Measurements from ENCODE around the gene KRT4.
"Not testable (repeated sequence)": the region's sequence is repeated elsewhere in the genome, so short reads cannot be mapped to it uniquely, and the experiment has no call there.

The KRT4 gene

DNA sequence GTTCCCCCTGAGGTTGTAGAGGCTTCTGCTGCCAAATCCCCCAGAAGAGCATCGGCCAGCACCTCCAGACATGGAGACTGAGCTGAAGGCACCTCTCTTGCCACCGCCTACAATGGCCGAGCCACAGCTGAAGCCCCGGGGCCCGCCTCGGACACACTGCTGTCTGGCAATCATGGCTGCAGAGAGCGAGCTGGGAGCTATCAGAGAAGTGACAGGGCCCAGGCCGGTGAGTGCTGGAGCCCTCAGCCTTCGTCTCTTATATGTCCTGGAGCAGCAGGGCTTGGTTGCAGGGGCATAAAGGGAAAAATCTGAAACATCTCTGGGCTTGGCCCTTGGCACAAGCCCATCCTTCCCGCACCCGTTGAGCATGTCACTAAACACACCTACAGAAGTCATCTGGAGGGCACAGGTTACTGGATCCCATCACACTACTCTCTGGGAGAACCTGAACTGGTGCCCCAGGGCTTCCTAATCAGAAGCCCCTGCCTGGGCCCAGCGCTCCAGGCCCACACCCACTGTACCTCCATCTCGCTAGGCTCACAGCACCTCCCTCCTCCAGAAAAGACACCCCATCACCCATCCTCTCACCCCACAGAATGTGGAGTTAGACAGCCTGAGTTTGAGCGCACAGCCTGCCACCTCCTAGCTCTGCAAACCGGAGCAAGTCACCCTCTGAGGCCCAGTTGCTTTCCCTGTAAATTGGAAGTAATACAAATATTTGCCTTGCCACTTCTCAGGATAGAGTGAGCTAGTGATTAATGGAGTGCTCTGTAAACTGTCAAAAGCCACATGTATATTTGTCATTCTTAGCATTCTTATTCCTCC, at the start of gene KRT4:
Gene KRT4 (minus strand): TSS at position 232 of the 825 bp plus-strand sequence. CDS start 58 bp downstream, at position 174.
- DNase-seq (ENCODE audit: low read depth) = no peak

DNA sequence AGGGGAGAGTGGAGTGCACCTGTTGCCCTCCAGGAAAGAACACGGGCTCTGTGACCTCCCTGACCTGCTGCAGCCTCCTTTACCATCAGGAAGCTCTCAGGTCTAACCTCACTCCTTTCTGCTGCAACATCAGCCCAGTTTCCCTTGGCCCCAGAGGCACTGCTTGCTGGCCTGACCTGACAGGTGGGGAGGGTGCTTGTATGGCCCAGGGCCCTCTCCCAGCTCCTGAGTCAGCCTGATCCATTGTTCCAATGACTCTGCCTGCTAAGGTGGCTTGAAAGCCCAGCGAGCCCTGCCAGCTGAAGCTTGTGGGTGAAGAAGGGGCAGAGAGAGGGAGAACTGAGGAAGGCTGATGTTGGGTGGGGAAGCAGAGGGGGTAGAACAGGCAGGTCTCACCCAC, 48.1 kb upstream of the KRT4 start:
- no peak for DNase-seq (ENCODE audit: low read depth)

DNA sequence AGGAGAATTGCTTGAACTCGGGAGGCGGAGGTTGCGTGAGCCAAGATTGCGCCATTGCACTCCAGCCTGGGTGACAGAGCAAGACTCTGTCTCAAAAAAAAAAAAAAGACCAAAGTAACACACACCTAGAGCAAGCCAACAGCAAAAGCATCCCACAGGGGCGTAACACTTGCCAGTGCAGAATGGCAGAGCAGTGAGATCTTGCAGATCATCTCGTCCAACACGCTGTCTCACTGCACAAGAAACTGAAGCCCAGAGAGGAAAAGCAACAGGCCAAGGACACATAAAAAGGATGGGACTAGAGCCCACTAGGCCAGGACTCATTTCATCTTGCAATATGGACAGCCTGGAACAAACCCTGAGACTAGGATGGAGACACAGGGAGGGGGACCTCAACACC, 47.6 kb upstream of the KRT4 start:
- no peak for DNase-seq (ENCODE audit: low read depth)

DNA sequence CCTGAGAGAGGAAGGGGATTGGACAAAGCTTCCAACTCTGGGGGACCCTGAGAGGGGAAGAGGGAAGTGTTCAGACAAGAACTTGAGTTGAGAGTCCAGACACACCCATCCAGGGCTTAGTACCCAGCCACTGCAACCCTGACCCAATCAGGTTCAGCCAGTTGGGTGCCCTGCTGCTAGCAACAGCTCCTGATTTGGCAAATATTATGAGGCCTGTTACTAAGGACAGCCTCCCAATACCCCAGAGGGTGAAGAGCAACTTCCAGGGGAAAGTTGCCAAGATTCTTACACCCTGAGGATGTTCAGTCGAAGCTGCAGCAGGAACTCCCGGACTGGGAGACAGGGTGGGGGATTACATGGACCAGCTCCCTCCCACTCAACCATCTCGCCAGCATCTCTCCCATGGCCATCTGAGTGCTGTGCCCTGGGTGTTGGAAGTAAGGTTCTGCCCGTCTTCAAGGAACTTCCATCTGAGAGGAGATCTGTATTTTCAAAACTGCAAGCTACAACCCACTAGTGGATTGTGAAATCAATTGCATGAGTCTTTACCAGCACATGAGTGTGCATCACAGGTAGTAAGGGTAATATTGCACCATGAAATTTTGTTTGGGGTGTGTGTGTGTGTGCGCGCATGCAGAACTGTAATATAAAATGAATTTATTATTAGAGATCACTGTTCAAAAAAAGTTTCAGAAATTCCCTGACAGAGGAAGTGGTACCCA, 46.3 kb upstream of the KRT4 start:
- DNase-seq (ENCODE audit: low read depth) = no peak

DNA sequence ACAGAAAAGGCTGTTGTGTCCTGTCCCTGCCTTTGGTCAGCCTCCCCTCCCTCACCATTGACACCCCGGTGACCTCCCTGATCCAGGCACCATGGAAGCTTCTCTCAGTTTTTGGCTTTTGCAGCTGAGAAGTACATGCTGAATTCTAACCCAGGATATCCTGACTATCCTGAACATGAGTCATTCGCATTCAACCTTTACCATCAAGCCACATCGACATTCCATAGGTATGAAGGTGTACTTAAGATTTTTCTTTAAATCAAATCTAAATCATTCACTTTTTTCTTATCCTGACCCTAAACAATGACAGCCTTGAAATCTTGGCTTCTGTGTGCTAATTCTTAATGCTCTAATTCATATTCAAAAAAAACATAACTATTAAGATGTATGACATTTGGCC, 43.6 kb upstream of the KRT4 start:
- DNase-seq (ENCODE audit: low read depth) = no peak

DNA sequence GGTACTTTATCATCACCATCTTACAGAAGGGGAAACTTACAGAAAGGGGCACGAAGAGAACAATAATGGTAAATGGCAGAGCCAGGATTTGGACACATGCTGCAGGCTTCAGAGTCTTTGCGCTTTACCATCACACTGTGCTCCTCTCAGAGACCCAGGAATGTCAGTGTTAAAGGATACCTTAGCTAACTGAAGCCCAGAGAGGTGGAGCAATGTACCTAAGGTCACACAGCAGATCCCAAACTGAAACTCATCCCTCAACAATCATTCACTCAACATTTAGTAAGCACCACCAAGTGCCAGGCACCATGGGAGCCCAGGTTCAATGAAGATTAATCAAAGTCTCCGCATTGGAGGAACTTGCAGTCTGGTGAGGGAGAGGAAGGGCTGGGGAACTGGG, 42.9 kb upstream of the KRT4 start:
- DNase-seq (ENCODE audit: low read depth) = no peak

DNA sequence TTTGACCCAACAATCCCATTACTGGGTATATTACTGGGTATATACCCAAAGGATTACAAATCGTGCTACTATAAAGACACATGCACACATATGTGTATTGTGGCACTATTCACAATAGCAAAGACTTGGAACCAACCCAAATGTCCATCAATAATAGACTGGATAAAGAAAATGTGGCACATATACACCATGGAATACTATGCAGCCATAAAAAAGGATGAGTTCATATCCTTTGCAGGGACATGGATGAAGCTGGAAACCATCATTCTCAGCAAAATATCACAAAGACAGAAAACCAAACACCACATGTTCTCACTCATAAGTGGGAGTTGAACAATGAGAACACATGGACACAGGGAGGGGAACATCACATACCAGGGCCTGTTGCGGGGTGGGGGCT, 42.2 kb upstream of the KRT4 start:
- not testable (repeated sequence) for DNase-seq (ENCODE audit: low read depth)

DNA sequence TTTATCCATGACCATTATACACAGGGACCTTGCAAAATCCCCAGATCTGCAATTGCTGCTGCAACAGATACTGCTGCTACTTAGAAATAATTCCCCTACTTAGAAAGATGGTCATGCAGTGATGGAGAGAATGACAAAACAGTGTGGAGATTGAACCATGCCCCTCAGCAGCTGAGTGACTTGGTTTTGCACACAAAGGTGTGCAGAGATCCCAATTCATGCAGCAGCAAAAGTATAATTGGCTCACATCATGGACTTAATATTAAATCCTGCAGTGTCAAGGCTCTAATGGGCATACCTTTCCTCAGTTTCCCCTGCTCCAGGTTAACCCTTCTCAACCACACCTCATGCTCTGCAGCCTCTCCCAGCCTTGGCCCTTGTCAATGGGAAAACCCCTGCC, 37.9 kb upstream of the KRT4 start:
- no peak for DNase-seq (ENCODE audit: low read depth)

DNA sequence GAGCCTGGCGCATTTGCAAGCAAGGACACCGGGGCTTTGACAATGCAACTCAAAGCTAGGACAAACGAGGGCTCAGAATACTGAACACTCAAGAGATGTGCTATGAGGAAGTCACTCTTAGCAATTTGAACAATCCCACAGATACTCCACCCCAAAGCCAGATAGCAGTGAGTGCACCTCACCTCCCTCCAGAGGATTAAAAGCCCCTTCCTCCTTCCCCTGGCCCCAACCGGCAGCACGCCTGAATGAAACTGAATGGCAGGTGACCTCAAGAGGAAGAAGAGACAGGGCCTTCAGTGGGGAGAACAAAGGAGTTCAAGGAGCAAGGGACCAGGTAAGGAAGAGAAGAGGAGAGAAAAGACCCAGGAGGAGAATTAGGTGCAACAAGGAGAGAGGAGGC, 36.8 kb upstream of the KRT4 start:
- DNase-seq (ENCODE audit: low read depth) = no peak

DNA sequence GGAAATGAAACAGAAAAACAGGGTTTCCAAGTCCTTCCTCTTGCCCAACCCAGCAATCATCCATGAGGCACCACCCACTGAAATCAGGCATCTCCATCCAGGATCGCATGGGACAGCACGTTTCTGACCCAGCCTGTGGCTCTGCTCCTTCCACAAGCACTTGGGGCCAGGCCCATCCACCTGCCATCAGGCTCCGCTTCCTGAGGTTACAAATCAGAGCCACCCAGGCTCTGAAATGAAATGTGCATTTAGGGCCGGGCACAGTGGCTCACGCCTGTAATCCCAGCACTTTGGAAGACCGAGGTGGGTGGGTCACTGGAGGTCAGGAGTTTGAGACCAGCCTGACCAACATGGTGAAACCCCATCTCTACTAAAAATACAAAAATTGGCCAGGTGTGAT, 35.6 kb upstream of the KRT4 start:
- no peak for DNase-seq (ENCODE audit: low read depth)

DNA sequence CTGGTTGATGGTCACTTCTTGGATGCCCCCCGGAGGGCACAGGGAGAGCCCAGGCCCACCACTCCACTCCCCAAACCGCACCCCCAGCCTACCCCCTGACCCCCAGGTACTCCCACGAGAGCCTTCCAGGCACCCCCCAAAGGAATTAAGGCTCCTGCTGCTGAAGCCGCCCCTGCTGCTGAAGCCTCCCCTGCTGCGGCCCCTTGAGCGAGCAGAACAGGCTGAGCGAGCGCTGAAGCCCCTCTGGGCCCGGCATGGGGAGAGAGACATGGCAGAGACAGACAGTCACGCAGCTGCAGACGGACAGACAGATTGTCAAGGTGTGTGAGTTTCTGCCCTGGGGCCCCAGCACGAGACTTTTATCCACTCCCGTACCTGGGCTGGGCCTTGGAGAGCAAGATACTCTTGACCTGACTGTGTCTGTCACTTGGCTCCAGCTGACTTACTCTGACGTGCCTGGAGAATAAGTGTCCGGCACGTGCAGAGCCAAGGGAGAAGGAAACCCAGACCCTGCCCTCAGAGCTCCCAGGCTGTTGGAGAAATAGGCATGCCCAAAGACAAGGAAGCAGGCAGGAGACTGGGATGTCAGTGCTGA, 34.8 kb upstream of the KRT4 start, which contains the start of gene KRT78:
Gene KRT78 (minus strand): TSS at position 334 of the 595 bp plus-strand sequence. CDS start 64 bp downstream, at position 270.
- no peak for DNase-seq (ENCODE audit: low read depth)

DNA sequence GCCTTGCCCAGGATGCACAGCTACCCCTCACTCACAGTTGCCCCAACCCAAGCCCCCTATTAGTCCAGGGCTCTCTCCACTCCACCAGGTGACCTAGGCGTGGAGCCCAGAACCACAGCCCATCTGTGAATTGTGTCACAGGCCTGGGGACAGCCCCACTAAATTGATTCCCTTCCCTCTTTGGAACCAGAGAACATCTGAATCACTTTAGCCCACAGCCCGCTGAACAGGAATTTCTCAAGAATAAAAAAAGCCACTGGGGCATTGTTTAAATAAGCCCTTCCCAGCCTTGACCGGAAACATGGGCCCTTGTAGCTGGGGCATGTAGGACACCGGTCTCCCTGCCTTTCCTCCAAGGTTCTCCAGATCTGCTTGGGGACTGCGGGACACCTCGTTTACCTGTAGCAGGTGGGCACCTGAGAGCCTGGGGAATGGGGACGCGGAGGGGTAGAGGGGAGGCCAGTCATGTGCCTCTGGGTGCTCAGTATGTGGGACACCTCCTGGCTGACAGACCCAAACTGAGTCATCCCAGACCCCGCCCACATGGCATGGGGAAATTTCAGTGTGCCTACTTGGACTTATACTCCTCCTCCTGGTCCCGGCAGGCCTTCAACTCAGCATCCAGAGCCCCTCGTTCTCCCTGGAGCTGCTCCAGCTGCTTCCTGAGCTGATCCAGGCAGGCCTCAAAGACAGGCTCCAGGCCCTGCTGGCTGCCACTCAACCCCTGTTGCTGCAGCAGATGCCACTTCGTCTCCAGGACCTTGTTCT, 33.6 kb upstream of the KRT4 start:
- no peak for DNase-seq (ENCODE audit: low read depth)

DNA sequence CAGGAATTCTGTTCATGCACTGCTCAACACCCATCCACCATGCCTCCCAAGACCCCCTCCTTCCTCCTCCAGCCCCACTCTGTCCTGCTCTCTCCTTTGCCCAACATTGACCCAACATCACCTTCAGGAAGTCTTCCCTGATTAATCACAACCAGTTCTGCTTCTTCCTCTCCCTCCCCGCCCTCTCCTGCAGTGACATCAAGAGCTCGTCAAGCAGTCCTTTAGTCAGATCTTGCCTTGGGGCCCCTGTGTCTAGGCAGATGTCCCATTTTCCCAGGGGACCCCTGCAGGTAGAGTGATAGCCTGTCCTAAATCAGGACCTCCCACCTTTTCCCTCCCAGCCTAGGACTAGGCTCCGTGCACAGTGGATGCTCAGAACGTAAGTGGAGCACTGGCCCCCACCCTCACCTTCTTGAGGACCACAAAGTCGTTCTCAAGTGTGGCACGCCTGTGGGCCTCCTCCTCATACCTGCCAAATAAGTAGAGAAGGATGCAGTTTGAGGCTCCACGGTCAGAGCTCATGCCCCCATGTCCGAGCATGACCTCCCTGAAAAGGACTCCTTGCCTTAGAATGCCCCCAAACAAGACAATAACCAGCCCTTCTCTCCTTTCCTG, 32.5 kb upstream of the KRT4 start:
- DNase-seq (ENCODE audit: low read depth) = no peak

DNA sequence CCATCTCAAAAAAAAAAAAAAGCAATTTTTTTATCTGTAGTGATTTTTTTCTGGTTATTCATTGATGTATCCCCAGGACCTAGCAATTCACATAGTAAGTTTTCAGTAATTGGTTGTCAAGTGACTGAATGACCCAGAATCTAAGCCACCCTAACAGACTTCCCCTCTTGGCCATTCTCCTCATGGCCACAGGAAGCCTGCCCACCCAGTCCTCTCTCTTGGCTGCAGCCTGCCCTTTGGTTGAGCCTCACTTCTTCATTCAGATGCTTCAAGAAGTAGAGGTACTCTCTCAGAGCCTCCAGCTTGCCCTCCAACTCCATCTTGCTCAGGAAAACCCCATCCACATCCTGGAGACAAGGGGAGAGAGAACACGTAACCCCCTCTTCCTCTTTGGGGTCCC, 32.0 kb upstream of the KRT4 start:
- no peak for DNase-seq (ENCODE audit: low read depth)

DNA sequence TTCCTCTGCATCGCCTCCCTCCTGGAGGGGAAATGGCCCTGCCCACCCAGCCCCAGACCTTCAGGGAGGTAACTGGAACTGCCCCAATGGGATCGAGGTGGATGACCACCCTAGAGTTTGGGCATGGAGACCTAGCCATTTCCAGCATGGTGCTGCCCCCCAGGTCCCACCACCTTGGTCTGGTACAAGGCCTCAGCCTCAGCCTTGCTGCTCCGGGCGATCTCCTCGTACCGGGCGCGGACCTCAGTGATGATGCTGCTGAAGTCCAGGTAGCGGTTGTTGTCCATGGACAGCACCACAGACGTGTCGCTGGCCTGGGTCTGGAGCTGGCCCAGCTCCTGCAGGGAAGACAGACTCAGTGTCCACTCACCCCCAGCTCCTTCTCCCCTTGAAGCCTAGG, 30.5 kb upstream of the KRT4 start:
- DNase-seq (ENCODE audit: low read depth) = no peak

DNA sequence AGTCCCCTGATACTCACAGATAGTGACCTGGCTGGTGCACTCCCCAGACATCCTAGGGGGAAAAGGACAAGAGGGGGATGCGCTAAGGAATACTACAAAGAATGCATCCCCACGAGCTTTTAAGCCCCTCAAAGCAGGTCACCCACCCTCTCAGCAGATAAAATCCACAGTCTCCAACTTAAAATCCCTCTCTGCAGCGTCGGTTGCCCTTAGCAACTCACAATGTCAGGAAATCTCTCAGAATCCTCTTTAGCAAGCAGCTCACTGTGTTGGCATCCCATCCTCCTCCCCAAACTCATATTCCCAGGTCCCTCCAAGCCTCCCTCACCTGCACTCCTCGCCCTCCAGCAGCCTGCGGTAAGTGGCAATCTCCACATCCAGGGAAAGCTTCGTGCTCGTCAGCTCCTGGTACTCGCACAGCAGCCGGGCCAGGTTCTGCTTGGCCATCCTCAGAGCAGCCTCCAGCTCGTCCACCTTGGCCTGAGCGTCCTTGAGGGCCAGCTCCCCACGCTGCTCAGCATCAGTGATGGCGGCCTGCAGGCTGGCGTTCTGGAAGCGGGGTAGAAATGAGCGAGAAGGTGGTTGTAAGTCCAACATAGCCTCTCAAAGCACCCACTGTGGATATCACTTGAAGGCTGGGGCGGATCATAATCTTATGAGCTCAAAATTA, 25.7 kb upstream of the KRT4 start:
- no peak for DNase-seq (ENCODE audit: low read depth)

DNA sequence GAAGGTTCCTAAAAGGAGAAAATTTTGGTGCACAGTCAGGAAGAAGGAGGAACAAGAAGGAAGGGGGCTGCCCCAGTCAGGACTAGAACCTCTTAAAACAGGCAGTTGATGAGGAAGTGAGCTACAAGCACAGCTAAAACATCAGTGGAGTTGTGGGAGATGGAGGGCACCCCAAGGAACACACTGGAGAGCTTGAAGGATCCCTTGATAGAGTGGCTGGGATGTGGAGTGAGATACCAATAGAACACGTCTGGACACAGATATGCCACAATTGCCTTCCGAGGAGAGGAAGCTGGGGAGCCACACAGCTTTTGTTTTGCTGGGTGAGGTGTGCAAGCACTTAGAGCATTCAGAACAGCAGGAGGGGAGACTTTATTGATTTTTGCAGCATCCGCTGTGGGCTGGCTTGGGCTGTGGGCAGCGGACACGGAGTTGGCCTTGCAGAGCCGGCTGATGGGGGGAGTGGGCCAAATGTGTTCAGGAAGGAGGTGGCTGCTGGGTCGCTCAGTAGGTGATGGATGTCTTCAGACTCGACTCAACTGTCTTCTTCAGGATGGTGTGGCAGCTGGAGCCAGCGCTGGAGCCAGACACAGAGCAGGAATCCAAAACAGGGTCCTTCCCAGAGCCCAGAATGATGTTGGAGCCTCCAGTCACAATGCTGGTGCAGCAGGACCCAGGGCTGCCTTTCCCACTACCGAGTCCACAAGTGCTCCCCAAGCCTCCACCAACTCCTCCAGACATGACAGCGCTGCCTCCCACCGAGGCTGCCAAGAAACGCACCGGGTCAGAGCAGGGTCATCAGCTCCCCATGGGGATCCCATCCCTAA, 24.9 kb upstream of the KRT4 start:
- DNase-seq (ENCODE audit: low read depth) = no peak

DNA sequence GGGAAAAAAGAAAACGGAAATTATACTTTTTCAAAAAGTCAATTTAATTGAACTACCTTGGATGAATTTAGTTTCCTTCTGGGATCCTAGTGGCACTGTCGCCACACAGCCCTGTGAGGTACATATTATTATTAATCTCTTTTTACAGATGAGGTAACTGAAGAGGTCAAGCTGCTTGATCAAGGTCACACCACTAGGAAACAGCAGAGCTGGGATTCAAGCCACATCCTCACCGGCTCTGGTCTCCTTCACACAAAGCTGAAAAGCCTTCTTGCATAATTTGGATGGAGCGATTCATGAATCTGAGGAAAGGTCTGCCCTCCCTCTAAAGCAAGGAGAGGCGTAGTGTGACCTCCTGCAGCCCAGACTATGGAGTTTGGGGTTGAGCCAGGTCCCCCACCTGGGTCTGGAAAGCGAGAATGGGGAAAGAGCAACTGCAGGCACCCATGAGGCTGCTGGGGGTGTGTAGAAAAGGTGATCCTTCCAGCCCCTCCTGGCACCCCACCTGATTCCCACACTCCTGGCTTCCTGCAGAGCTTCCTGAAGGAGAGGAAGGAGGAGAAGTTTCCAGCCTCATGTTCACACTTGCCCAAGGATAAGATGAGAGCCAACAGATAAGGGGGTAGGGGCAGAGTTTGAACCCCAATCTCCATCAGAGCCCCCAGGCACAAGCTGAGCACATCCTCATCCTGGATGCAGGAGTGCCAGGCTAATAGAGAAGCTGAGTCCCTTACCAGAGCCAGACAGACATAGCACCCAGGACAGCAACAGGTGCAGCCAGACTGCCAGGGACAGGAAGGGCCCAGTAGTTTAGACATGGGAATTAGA, 24.1 kb upstream of the KRT4 start:
- DNase-seq (ENCODE audit: low read depth) = no peak

DNA sequence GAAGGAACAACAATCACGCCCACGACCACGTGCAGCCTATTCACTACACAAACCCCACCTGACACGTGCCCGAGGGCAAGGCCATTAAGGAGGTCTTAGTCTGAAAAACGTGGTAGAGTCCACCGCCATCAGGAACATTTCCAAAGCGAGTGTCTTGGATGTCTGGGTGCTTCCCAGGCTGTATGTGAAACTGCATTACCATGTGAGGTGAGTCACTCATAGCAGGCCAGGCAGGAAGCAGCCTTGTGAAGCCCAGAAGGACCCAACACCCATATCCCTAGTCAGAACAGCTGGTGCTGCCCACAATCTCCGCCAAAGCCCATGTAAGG, 23.5 kb upstream of the KRT4 start:
- DNase-seq (ENCODE audit: low read depth) = no peak

Measured in activated T-cell treated with anti-CD3 and anti-CD28 coated beads for 48 hours (primary cell).